ENCODE measurements around the gene HEATR5B. TPM values are rescaled to one million over a fixed set of nuclear protein-coding genes. Genes with fewer than 3 reads are reported as not detected.

The HEATR5B gene
- total and polyA plus RNA-seq, 2 donors (not counting 1 experiment from before 2014, with no cell fraction given), result 33.0 to 44.3 TPM

- no peaks in the 10 kb centered on the region for H3K27me3 Mint-ChIP-seq
- ChIA-PET CTCF (no interaction called here), POLR2A (interaction anchor here (0.6 kb wide), 1 partner anchor 26 kb away, joined by 4 read pairs; no protein-coding TSS in a partner anchor)
- no peak overlapping the region for H3K9ac ChIP-seq (ENCODE audit: low read length)
- H4K20me1 ChIP-seq (ENCODE audit: control insufficient read depth, insufficient read depth, low read length, poor library complexity, severe bottlenecking), result peaks cover 33% of the 10 kb centered on the region
- H3K27me3 ChIP-seq (replicated peaks in 1 of 4; ENCODE audit: control extremely low read depth in 1 of 4, control insufficient read depth in 3 of 4, insufficient read depth in 4 of 4, low read length in 3 of 4), result no peaks in the 10 kb centered on the region
- H3K4me3 Mint-ChIP-seq, result peak overlapping the region; percentile 8
- peaks cover 50% of the 10 kb centered on the region for H3K4me1 Mint-ChIP-seq
- 100% methylated on average over 1 of the region's 4 CpGs for WGBS (ENCODE audit: insufficient coverage)
- no peak overlapping the region for H2AFZ ChIP-seq (ENCODE audit: insufficient read depth, low read depth, low read length, poor library complexity, severe bottlenecking)
- peaks cover 0 to 2% of the 10 kb centered on the region in 2 experiments for H3K36me3 ChIP-seq (replicated peaks in 1 of 2; ENCODE audit: control extremely low read depth in 1 of 2, control insufficient read depth in 1 of 2, extremely low read depth in 1 of 2, insufficient read depth in 2 of 2, low read length in 1 of 2)
- H3K4me2 ChIP-seq (replicated peaks; ENCODE audit: low read depth, low read length, poor library complexity, severe bottlenecking), result no peak overlapping the region
- H3K27ac Mint-ChIP-seq, result no peak overlapping the region
- no peak overlapping the region for H3K4me3 ChIP-seq (ENCODE audit: control extremely low read depth in 1 of 5, extremely low read depth in 1 of 5, insufficient read depth in 1 of 5, low read depth in 2 of 5, low read length in 4 of 5)
- peaks cover 82% of the 10 kb centered on the region for H3K79me2 ChIP-seq (ENCODE audit: control insufficient read depth, insufficient read depth, low read length)
- H3K4me1 ChIP-seq (ENCODE audit: control insufficient read depth in 2 of 2, insufficient read depth in 2 of 2, low read length in 2 of 2), result peaks cover 21 to 23% of the 10 kb centered on the region in 2 donors
- H3K27ac ChIP-seq (ENCODE audit: low read length in 2 of 2), result no peak overlapping the region
- H3K9me3 ChIP-seq (ENCODE audit: control extremely low read depth in 1 of 3, control insufficient read depth in 2 of 3, insufficient read depth in 1 of 3, low read length in 2 of 3), result no peaks in the 10 kb centered on the region
- TF ChIP-seq CTCF (IDR thresholded peaks at IDR 0.05) (no peak), EZH2 (IDR thresholded peaks at IDR 0.05; ENCODE audit: borderline replicate concordance, insufficient read depth, low read depth, low read length, poor library complexity, severe bottlenecking) (no peak)
- intact Hi-C loops (cut with micrococcal nuclease), result loop anchor here (10.0 kb wide), 2 partner anchors 962 to 1812 kb away; partner anchors contain the start of genes GEMIN6 and RMDN2
- DNase-seq, result no peak
- no peak for ATAC-seq (ENCODE audit: low read depth)
- H3K9me3 Mint-ChIP-seq (ENCODE audit: insufficient read depth), result no peaks in the 10 kb centered on the region
Measured at GRCh38 chr2:36963106-36963505, 121.1 kb downstream of the HEATR5B start.

- Histone ChIP-seq H3K9me3 (ENCODE audit: control extremely low read depth in 1 of 3, control insufficient read depth in 2 of 3, insufficient read depth in 1 of 3, low read length in 2 of 3) (no peaks in the 10 kb centered on the region), H3K9ac (ENCODE audit: low read length) (no peak overlapping the region), H2AFZ (ENCODE audit: insufficient read depth, low read depth, low read length, poor library complexity, severe bottlenecking) (no peak overlapping the region), H3K27ac (ENCODE audit: low read length in 2 of 2) (no peak overlapping the region), H3K27me3 (replicated peaks in 1 of 4; ENCODE audit: control extremely low read depth in 1 of 4, control insufficient read depth in 3 of 4, insufficient read depth in 4 of 4, low read length in 3 of 4) (no peaks in the 10 kb centered on the region), H3K4me2 (replicated peaks; ENCODE audit: low read depth, low read length, poor library complexity, severe bottlenecking) (no peak overlapping the region), H3K4me3 (ENCODE audit: control extremely low read depth in 1 of 5, extremely low read depth in 1 of 5, insufficient read depth in 1 of 5, low read depth in 2 of 5, low read length in 4 of 5) (no peak overlapping the region), H3K79me2 (ENCODE audit: control insufficient read depth, insufficient read depth, low read length) (peaks cover 99% of the 10 kb centered on the region), H3K4me1 (ENCODE audit: control insufficient read depth in 2 of 2, insufficient read depth in 2 of 2, low read length in 2 of 2) (peaks cover 14% of the 10 kb centered on the region in 2 donors), H3K36me3 (replicated peaks in 1 of 2; ENCODE audit: control extremely low read depth in 1 of 2, control insufficient read depth in 1 of 2, extremely low read depth in 1 of 2, insufficient read depth in 2 of 2, low read length in 1 of 2) (peaks cover 0 to 2% of the 10 kb centered on the region in 2 experiments), H4K20me1 (ENCODE audit: control insufficient read depth, insufficient read depth, low read length, poor library complexity, severe bottlenecking) (peaks cover 47% of the 10 kb centered on the region)
- no peak overlapping the region for H3K27ac Mint-ChIP-seq
- POLR2A ChIA-PET, result no interaction called here
- H3K4me3 Mint-ChIP-seq, result no peak overlapping the region
- H3K9me3 Mint-ChIP-seq (ENCODE audit: insufficient read depth), result no peaks in the 10 kb centered on the region
- no peaks in the 10 kb centered on the region for H3K27me3 Mint-ChIP-seq
- TF ChIP-seq CTCF (IDR thresholded peaks at IDR 0.05) (no peak), EZH2 (IDR thresholded peaks at IDR 0.05; ENCODE audit: borderline replicate concordance, insufficient read depth, low read depth, low read length, poor library complexity, severe bottlenecking) (no peak)
- intact Hi-C loops (cut with micrococcal nuclease), result loop anchor here (10.0 kb wide), 2 partner anchors 964 to 1814 kb away; partner anchors contain the start of genes GEMIN6 and RMDN2
- CTCF ChIA-PET, result no interaction called here
- DNase-seq (no peak), ATAC-seq (ENCODE audit: low read depth) (no peak)
- peaks cover 42% of the 10 kb centered on the region for H3K4me1 Mint-ChIP-seq
- 100% methylated on average over 1 of the region's 5 CpGs for WGBS (ENCODE audit: insufficient coverage)
Measured at GRCh38 chr2:36960773-36961172, 123.4 kb downstream of the HEATR5B start.
